Stimulated activated CD4-positive, alpha-beta T cell treated with anti-CD3 and anti-CD28 coated beads, Interleukin-12 subunit alpha, Interleukin-12 subunit beta, amount 100 ng/mL, for 48 hours (primary cell): Measurements from ENCODE around the gene CLCNKB.
A peak's percentile ranks its signal among the peaks of the same experiment; 100 is the strongest.
"Not testable (repeated sequence)": the region's sequence is repeated elsewhere in the genome, so short reads cannot be mapped to it uniquely, and the experiment has no call there.

Experiments
- DNase-seq, 3 donors: peaks; one replicate each; pipeline ENCODE4 v3.0.0-alpha.2; 2020; ENCODE audit warnings: low read depth in 2 of 3, low spot score in 1 of 3

The CLCNKB gene

GRCh38 chr1:16043521-16043920 is at the start of gene CLCNKB:
TSS of gene CLCNKB (plus strand) at chr1:16043782. CDS start at chr1:16044493, 711 bp downstream.
- DNase-seq, result no peak

GRCh38 chr1:15994081-15994480 is 49.5 kb upstream of the CLCNKB start:
- DNase-seq, result no peak

GRCh38 chr1:15994590-15995351 is 48.8 kb upstream of the CLCNKB start:
- DNase-seq, result peak in 2 of 3 donors; percentile 35 to 47

GRCh38 chr1:15997076-15997585 is 46.5 kb upstream of the CLCNKB start:
- DNase-seq, result no peak

- no peak for DNase-seq
Measured at GRCh38 chr1:15997637-15998280, 45.8 kb upstream of the CLCNKB start.

- DNase-seq, result no peak
Measured at GRCh38 chr1:15998929-15999328, 44.7 kb upstream of the CLCNKB start.

GRCh38 chr1:16001274-16001673 is 42.3 kb upstream of the CLCNKB start:
- not testable (repeated sequence) for DNase-seq

- DNase-seq, result no peak
Measured at GRCh38 chr1:16005597-16005996, 38.0 kb upstream of the CLCNKB start.

- no peak for DNase-seq
Measured at GRCh38 chr1:16006010-16006409, 37.6 kb upstream of the CLCNKB start.

GRCh38 chr1:16006552-16007485 is 36.8 kb upstream of the CLCNKB start:
- no peak for DNase-seq

GRCh38 chr1:16007671-16008341 is 35.8 kb upstream of the CLCNKB start:
- no peak for DNase-seq

GRCh38 chr1:16009030-16009460 is 34.5 kb upstream of the CLCNKB start:
- DNase-seq, result peak; percentile 51 to 82 (median 56)

- no peak for DNase-seq
Measured at GRCh38 chr1:16009678-16010077, 33.9 kb upstream of the CLCNKB start.

GRCh38 chr1:16010837-16011236 is 32.7 kb upstream of the CLCNKB start:
- DNase-seq, result no peak

- DNase-seq, result no peak
Measured at GRCh38 chr1:16011936-16012589, 31.5 kb upstream of the CLCNKB start.

- DNase-seq, result no peak
Measured at GRCh38 chr1:16012590-16013219, 30.9 kb upstream of the CLCNKB start.

GRCh38 chr1:16013220-16013907 is 30.2 kb upstream of the CLCNKB start:
- DNase-seq, result peak in 1 of 3 donors; percentile 25

GRCh38 chr1:16013908-16014258 is 29.7 kb upstream of the CLCNKB start:
- DNase-seq, result no peak
